BLaER1 treated with 17β-estradiol and CSF1 and Interleukin-3, amounts not matched to agents 10 nM and 100 nM (cell line): Measurements from ENCODE around the gene EPC1.
A peak's percentile ranks its signal among the peaks of the same experiment; 100 is the strongest.

ENCODE experiments used
- H3K27ac ChIP-seq, 11 experiments: shearing (Covaris generic); formaldehyde crosslinking; 2 replicates each; pipeline ENCODE4 v1.8.1; 2022
- H3K27me3 ChIP-seq, 11 experiments: shearing (Covaris generic); formaldehyde crosslinking; 2 replicates each; pipeline ENCODE4 v1.8.1; 2022
- H3K36me3 ChIP-seq, 11 experiments: shearing (Covaris generic); formaldehyde crosslinking; 2 replicates each; pipeline ENCODE4 v1.8.1; 2022
- H3K4me1 ChIP-seq, 10 experiments: shearing (Covaris generic); formaldehyde crosslinking; 2 replicates each; pipeline ENCODE4 v1.8.1; 2022
- H3K4me2 ChIP-seq, 11 experiments: shearing (Covaris generic); formaldehyde crosslinking; 2 replicates each; pipeline ENCODE4 v1.8.1; 2022
- H3K4me3 ChIP-seq, 10 experiments: shearing (Covaris generic); formaldehyde crosslinking; 2 replicates each; pipeline ENCODE4 v1.8.1; 2022
- H3K9ac ChIP-seq, 11 experiments: shearing (Covaris generic); formaldehyde crosslinking; 2 replicates each; pipeline ENCODE4 v1.8.1; 2022
- H3K9me3 ChIP-seq, 11 experiments: shearing (Covaris generic); formaldehyde crosslinking; replicated peaks in 1 of 11; 2 replicates each; pipeline ENCODE4 v1.8.1; 2022
- H4K20me1 ChIP-seq, 11 experiments: shearing (Covaris generic); formaldehyde crosslinking; 2 replicates each; pipeline ENCODE4 v1.8.1; 2022
- Cebpa-rat ChIP-seq, 11 experiments: shearing (Covaris generic); IDR thresholded peaks; 2 replicates each; pipeline ENCODE4 v1.8.1; 2022

Gene EPC1

DNA sequence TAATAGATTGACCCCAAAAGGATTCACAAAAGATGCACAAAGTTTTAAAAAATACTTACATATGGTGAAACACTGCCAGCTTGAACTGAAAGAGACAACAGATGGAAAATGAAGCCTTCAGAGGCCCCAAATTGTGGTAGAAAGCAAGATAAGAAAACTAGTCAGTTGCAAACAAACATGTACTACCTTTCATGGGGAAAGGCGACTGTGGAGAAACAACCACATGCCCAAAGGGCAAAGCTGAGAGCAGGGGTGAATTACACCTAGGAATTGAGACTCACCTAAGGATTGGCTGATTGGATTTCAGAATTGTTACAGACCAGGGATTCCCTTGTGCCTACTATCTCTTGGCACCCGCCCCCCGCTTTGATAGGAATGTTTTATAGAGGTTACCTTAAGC lies 13.1 kb downstream of the EPC1 start:
- H4K20me1 ChIP-seq = peaks cover 91 to 100% (median 100%) of the 10 kb centered on the region in 11 experiments
- TF ChIP-seq Cebpa-rat (IDR thresholded peaks at IDR 0.05) = no peak
- H3K36me3 ChIP-seq = peaks cover 4 to 83% (median 52%) of the 10 kb centered on the region in 11 experiments; a peak in 20 of 22 replicates
- no peak overlapping the region for H3K9ac ChIP-seq
- no peak overlapping the region for H3K4me3 ChIP-seq
- H3K9me3 ChIP-seq = peaks cover 0 to 4% (median 0%) of the 10 kb centered on the region in 11 experiments; a peak in 2 of 22 replicates
- no peak overlapping the region; a peak in 1 of 22 replicates for H3K4me2 ChIP-seq
- H3K27me3 ChIP-seq = no peaks in the 10 kb centered on the region
- peaks cover 10 to 71% (median 18%) of the 10 kb centered on the region in 10 experiments; a peak in 17 of 20 replicates for H3K4me1 ChIP-seq
- H3K27ac ChIP-seq = no peak overlapping the region

DNA sequence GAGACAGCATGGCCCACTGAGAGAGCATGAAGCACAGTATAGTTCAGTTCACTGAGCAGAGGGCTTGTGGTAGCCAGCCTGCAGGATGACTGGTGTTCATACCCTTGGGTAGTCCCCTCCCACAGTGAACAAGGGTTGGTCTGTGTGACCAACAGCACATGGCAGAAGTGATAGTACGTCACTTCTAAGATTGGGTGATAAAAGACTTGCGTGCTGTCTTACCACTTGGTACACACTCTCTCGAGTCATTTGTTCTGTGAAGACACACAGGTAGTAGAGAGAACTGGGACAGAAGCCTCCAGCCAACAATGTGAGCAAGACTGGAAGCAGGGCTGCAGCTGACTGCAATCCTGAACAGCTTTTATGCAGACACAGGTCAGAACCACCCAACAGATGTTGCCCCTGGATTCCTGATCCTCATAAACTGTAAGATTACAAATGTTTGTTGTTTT lies 14.6 kb downstream of the EPC1 start:
- TF ChIP-seq Cebpa-rat (IDR thresholded peaks at IDR 0.05) = no peak
- Histone ChIP-seq H3K4me3 (no peak overlapping the region), H3K27me3 (no peaks in the 10 kb centered on the region), H3K36me3 (peaks cover 7 to 76% (median 44%) of the 10 kb centered on the region in 11 experiments; a peak in 20 of 22 replicates), H3K4me1 (peaks cover 15 to 76% (median 29%) of the 10 kb centered on the region in 10 experiments; a peak in 18 of 20 replicates), H3K9me3 (no peaks in the 10 kb centered on the region; a peak in 2 of 22 replicates), H3K4me2 (peak overlapping the region in 3 of 11 experiments; percentile 4 to 25 (median 4); a peak in 2 of 22 replicates), H3K27ac (0 out of 22 replicates have a peak overlapping the region, but pooled peaks of 1 of the 11 experiments have one; percentile 0), H4K20me1 (peaks cover 91 to 100% (median 100%) of the 10 kb centered on the region in 11 experiments), H3K9ac (no peak overlapping the region)

DNA sequence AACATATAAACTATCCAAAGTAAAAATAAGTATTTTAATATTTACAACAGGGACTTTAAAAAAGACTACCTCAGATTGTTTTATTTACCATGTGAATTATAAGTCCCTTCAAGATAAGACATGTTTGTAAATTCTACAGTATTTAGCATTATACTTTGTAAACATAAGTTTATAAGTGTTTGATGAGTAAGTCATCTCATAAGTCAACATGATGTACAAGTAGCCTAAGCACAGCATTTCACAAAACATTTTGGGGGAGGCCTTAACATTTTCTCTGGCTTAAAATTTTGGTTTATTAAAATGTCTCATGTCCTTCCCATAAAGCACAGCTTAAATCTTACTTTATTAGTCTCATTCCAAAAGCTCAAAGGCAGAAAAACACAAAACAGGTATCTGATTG lies 15.4 kb downstream of the EPC1 start:
- no peak overlapping the region for H3K4me2 ChIP-seq
- peaks cover 92 to 100% (median 100%) of the 10 kb centered on the region in 11 experiments for H4K20me1 ChIP-seq
- H3K36me3 ChIP-seq = peaks cover 7 to 69% (median 44%) of the 10 kb centered on the region in 11 experiments; a peak in 20 of 22 replicates
- H3K9ac ChIP-seq = no peak overlapping the region
- H3K27me3 ChIP-seq = no peaks in the 10 kb centered on the region
- no peak overlapping the region for H3K4me3 ChIP-seq
- no peak for TF ChIP-seq Cebpa-rat (IDR thresholded peaks at IDR 0.05)
- no peaks in the 10 kb centered on the region; a peak in 1 of 22 replicates for H3K9me3 ChIP-seq
- H3K4me1 ChIP-seq = peaks cover 20 to 77% (median 35%) of the 10 kb centered on the region in 10 experiments
- no peak overlapping the region for H3K27ac ChIP-seq

DNA sequence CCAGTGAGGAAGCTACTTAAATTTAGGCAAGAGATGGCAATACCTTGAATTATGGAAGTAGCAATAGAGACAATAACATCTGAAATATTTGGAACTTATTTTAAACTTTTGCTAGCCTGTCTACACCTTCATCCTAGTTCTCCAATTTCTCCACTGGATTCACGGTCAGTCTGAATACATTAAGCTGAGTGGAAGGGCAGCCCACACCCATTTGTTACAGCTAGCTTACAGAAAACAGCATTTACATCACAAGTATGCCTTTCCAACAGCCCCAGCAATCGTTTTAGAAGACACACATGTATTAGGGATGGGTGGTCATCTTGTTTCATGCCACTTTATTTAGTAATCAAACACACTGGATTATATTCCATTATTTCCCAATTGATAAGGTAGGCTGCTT lies 16.7 kb downstream of the EPC1 start:
- H3K4me2 ChIP-seq = peak overlapping the region in 6 of 11 experiments; percentile 1 to 48 (median 20); a peak in 9 of 22 replicates
- no peak overlapping the region for H3K27ac ChIP-seq
- peaks cover 0 to under 1% (median 0%) of the 10 kb centered on the region in 11 experiments; a peak in 2 of 22 replicates for H3K9me3 ChIP-seq
- H4K20me1 ChIP-seq = peaks cover 86 to 100% (median 100%) of the 10 kb centered on the region in 11 experiments
- H3K9ac ChIP-seq = no peak overlapping the region
- peaks cover 28 to 81% (median 46%) of the 10 kb centered on the region in 10 experiments for H3K4me1 ChIP-seq
- peaks cover 7 to 73% (median 45%) of the 10 kb centered on the region in 11 experiments; a peak in 20 of 22 replicates for H3K36me3 ChIP-seq
- H3K27me3 ChIP-seq = no peaks in the 10 kb centered on the region
- TF ChIP-seq Cebpa-rat (IDR thresholded peaks at IDR 0.05) = no peak
- no peak overlapping the region for H3K4me3 ChIP-seq

DNA sequence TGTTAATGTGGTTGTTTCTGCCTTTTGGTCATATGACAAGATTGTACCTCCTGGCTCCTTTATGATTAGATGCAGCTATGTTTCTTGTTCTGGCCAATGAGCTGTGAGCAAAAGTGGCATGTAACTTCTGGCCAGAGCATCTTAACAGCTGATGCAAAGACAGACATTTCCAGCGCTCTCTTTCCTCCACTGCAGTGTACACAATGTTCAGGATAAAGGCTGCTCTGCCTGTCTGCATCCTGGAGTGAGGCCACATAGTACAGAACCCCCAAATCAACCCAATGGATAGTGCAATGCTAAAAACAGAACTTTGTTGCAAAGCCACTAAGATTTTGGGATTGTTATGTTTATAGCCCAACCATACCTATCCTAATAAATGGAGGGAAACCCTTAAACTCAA lies 17.9 kb downstream of the EPC1 start:
- Histone ChIP-seq H3K4me1 (peaks cover 28 to 87% (median 46%) of the 10 kb centered on the region in 10 experiments), H4K20me1 (peaks cover 80 to 100% (median 100%) of the 10 kb centered on the region in 11 experiments), H3K9ac (no peak overlapping the region), H3K27ac (no peak overlapping the region), H3K36me3 (peaks cover 12 to 74% (median 51%) of the 10 kb centered on the region in 11 experiments; a peak in 20 of 22 replicates), H3K27me3 (no peaks in the 10 kb centered on the region), H3K9me3 (peaks cover 0 to 12% (median 8%) of the 10 kb centered on the region in 11 experiments; a peak in 14 of 22 replicates), H3K4me3 (no peak overlapping the region), H3K4me2 (peak overlapping the region in 6 of 11 experiments; percentile 1 to 39 (median 15); a peak in 8 of 22 replicates)
- no peak for TF ChIP-seq Cebpa-rat (IDR thresholded peaks at IDR 0.05)

DNA sequence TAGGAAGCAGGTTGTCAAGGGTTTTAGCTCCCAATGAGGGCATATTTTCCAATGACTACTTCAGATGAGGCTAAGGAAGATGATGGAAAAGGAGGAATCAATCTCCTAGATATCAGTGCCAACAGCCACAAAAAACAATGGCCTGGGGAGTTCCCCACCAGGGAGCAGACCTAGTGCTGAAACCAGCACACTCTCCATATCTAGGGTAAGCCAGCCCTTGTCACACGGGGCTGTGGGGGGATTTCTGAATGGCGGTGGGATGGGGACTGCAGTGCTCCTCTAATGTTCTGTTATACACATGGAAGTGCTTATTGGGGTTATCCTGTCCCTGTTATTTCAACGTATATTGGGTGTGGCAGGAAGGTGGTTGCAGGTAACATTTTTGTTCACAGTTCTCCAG lies 18.5 kb downstream of the EPC1 start:
- Histone ChIP-seq H3K27ac (no peak overlapping the region), H3K9ac (no peak overlapping the region), H3K27me3 (no peaks in the 10 kb centered on the region), H3K36me3 (peaks cover 12 to 74% (median 50%) of the 10 kb centered on the region in 11 experiments; a peak in 20 of 22 replicates), H3K4me1 (peaks cover 28 to 87% (median 51%) of the 10 kb centered on the region in 10 experiments), H3K4me2 (peak overlapping the region in 9 of 11 experiments; percentile 1 to 39 (median 13); a peak in 8 of 22 replicates), H3K9me3 (peaks cover 0 to 16% (median 12%) of the 10 kb centered on the region in 11 experiments; a peak in 15 of 22 replicates), H3K4me3 (no peak overlapping the region), H4K20me1 (peaks cover 74 to 100% (median 100%) of the 10 kb centered on the region in 11 experiments)
- no peak for TF ChIP-seq Cebpa-rat (IDR thresholded peaks at IDR 0.05)

DNA sequence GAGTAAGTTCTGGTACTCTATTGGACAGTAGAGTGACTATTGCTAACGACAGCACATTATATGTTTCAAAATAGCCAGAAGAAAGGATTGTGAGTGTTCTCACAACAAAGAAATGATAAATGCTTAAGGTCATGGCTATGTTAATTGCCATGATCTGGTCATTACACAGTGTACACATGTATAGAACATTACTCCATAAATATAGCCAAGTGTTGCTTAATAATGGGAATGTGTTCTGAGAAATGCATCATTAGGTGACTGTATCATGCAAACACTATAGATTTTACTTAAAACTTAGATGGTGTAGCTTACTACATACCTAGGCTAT lies 19.6 kb downstream of the EPC1 start:
- H3K36me3 ChIP-seq = peaks cover 12 to 67% (median 42%) of the 10 kb centered on the region in 11 experiments; a peak in 20 of 22 replicates
- H4K20me1 ChIP-seq = peaks cover 63 to 100% (median 100%) of the 10 kb centered on the region in 11 experiments
- H3K9me3 ChIP-seq = peaks cover 0 to 16% (median 12%) of the 10 kb centered on the region in 11 experiments; a peak in 15 of 22 replicates
- no peaks in the 10 kb centered on the region for H3K27me3 ChIP-seq
- no peak overlapping the region for H3K27ac ChIP-seq
- no peak overlapping the region for H3K4me3 ChIP-seq
- peak overlapping the region in 9 of 11 experiments; percentile 0 to 47 (median 33); a peak in 13 of 22 replicates for H3K4me2 ChIP-seq
- H3K4me1 ChIP-seq = peaks cover 28 to 87% (median 54%) of the 10 kb centered on the region in 10 experiments
- TF ChIP-seq Cebpa-rat (IDR thresholded peaks at IDR 0.05) = no peak
- H3K9ac ChIP-seq = no peak overlapping the region

DNA sequence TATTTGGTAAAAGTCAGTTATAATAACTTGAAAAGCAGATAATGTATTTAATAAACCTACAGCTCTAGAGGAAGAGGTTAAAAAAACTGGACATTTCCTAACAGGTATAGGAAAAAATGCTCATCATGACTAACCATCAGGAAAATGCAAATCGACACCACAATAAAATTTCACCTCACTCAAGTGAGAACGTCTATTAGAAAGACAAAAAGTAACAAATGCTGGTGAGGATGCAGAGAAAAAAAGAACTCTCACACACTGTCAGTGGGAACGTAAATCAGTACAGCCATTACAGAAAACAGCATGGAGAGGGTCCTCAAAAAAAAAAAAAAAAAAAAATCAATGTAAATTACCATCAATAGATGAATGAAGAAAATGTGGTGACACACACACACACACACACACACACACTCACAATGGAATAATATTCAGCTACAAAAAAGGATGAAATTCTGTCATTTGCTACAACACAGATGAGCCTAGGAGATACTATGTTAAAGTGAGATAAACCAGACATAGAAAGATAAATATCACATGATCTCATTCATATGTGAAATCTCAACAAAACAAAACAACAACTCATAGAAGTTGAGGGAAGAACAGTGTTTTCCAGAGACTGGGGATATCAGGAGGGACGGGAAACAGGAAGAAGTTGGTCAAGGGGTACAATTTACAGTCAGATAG lies 20.1 kb downstream of the EPC1 start:
- TF ChIP-seq Cebpa-rat (IDR thresholded peaks at IDR 0.05) = no peak
- Histone ChIP-seq H3K9me3 (peaks cover 0 to 18% (median 13%) of the 10 kb centered on the region in 11 experiments; a peak in 16 of 22 replicates), H4K20me1 (peaks cover 58 to 100% (median 99%) of the 10 kb centered on the region in 11 experiments), H3K27ac (no peak overlapping the region), H3K27me3 (no peaks in the 10 kb centered on the region), H3K4me3 (no peak overlapping the region), H3K4me1 (peaks cover 28 to 88% (median 52%) of the 10 kb centered on the region in 10 experiments), H3K9ac (no peak overlapping the region), H3K4me2 (peak overlapping the region; percentile 2 to 47 (median 38); a peak in 19 of 22 replicates), H3K36me3 (peaks cover 12 to 67% (median 41%) of the 10 kb centered on the region in 11 experiments; a peak in 21 of 22 replicates)
